Esophagus muscularis mucosa (tissue), 3 donors: Measurements from ENCODE around the gene SAXO1.
"Not testable (repeated sequence)": the region's sequence is repeated elsewhere in the genome, so short reads cannot be mapped to it uniquely, and the experiment has no call there.

Experiments used
- CTCF ChIP-seq, 3 experiments: fragments of 200-600 bp in 2 of 3; fragments of 450-650 bp in 1 of 3; sonication (generic) in 2 of 3; IDR thresholded peaks; one replicate each; pipeline ENCODE4 v1.5.1; 2017 to 2019; ENCODE audit warnings: antibody characterized with exemption in 3 of 3, mild to moderate bottlenecking in 2 of 3, moderate library complexity in 1 of 3
- EP300 ChIP-seq: sonication (generic); formaldehyde crosslinking; IDR thresholded peaks from one replicate; pipeline ENCODE4 v1.6.1; 2017; ENCODE audit warnings: antibody characterized with exemption

- not testable (repeated sequence) for TF ChIP-seq CTCF (IDR thresholded peaks at IDR 0.05); EP300
Observed at GRCh38 chr9:18991197-18991596, 41.8 kb downstream of the SAXO1 start.
